Spleen (tissue), 7 donors: ENCODE measurements around the gene MEGF8.

Source experiments
- POLR2A ChIP-seq, 3 donors: fragments of 450-650 bp; IDR thresholded peaks; one replicate each; pipeline ENCODE4 v1.5.1; 2017; ENCODE audit warnings: antibody characterized with exemption in 3 of 3, mild to moderate bottlenecking in 1 of 3
- TF ChIP-seq, protein P1 (sequence below), 11 experiments: fragments of 200-600 bp in 7 of 11; fragments of 450-650 bp in 4 of 11; sonication (generic) in 4 of 11; IDR thresholded peaks in 8 of 11; conservative IDR thresholded peaks in 3 of 11; 1 replicate in 7 of 11; 2 replicates in 4 of 11; pipeline versions ENCODE4 v1.4.0 to v1.8.0; 2016 to 2021; ENCODE audit warnings: antibody characterized with exemption in 11 of 11, inconsistent platforms in 4 of 11, mild to moderate bottlenecking in 1 of 11
- donor health status: DM: no; HTN: no; CAD: no; lungs with moderate emphysema.
- donor health status: DM: no; HTN: no; CAD: no.
- donor health status: DM: no; HTN: no; CAD: no.

DNA sequence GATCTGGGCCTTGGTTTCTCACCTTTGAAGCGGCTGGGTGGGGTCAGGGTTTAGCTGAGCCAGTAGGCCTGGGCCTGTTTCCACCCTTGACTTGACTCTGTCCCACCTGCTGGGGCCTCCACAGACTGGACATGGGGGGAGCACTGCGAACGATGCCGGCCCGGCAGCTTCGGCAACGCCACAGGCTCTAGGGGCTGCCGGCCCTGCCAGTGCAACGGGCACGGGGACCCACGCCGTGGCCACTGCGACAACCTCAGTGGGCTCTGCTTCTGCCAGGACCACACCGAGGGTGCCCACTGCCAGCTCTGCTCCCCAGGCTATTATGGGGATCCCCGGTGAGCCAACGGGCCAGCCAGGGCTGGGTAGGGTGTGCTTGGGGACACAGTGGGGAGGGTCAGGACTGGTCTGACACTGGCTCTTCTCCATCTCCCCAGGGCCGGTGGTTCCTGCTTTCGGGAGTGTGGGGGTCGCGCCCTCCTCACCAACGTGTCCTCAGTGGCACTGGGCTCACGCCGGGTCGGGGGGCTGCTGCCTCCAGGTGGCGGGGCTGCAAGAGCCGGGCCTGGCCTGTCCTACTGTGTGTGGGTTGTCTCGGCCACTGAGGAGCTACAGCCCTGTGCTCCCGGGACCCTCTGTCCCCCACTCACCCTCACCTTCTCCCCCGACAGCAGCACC lies 28.0 kb downstream of the MEGF8 start:
- TF ChIP-seq, protein P1, sequence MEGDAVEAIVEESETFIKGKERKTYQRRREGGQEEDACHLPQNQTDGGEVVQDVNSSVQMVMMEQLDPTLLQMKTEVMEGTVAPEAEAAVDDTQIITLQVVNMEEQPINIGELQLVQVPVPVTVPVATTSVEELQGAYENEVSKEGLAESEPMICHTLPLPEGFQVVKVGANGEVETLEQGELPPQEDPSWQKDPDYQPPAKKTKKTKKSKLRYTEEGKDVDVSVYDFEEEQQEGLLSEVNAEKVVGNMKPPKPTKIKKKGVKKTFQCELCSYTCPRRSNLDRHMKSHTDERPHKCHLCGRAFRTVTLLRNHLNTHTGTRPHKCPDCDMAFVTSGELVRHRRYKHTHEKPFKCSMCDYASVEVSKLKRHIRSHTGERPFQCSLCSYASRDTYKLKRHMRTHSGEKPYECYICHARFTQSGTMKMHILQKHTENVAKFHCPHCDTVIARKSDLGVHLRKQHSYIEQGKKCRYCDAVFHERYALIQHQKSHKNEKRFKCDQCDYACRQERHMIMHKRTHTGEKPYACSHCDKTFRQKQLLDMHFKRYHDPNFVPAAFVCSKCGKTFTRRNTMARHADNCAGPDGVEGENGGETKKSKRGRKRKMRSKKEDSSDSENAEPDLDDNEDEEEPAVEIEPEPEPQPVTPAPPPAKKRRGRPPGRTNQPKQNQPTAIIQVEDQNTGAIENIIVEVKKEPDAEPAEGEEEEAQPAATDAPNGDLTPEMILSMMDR (IDR thresholded peaks at IDR 0.05 in 8 of 11, conservative IDR thresholded peaks at IDR 0.05 in 3 of 11), result no peak
- no peak for TF ChIP-seq POLR2A (IDR thresholded peaks at IDR 0.05)
